SK-N-SH (cell line): Measurements from ENCODE around the gene SLC37A1. TPM values are rescaled to one million over a fixed set of nuclear protein-coding genes. Genes with fewer than 3 reads are reported as not detected.

ENCODE experiments used
- CTCF ChIA-PET: fragments of 300-600, 350-600 bp; formaldehyde crosslinking; extraction: SDS; loops from one replicate; lab custom pipeline; 2021; lab: Yijun Ruan, JAX
- POLR2A ChIA-PET: fragments of 350-600 bp; sonication (Branson Sonifier 250); formaldehyde crosslinking; extraction: SDS; loops from one replicate; lab custom pipeline; 2020; ENCODE audit warnings: antibody characterized with exemption, inconsistent platforms; lab: Yijun Ruan, JAX
- DNase-seq: peaks from one replicate; pipeline ENCODE4 v3.0.0; 2012
- H2AFZ ChIP-seq: fragments of 200-600 bp; sonication (generic); 2 replicates; pipeline ENCODE4 v1.8.1; 2016; ENCODE audit warnings: antibody characterized with exemption, mild to moderate bottlenecking, low read depth
- H3F3A ChIP-seq: fragments of 200-600 bp; sonication (generic); replicated peaks from 2 replicates; pipeline ENCODE3; 2016; ENCODE audit warnings: antibody characterized with exemption, mild to moderate bottlenecking; ENCODE audit not compliant: insufficient read depth
- H3K27ac ChIP-seq, 2 experiments: fragments of 200-500 bp in 1 of 2; fragments of 200-600 bp in 1 of 2; sonication (Bioruptor generic) in 1 of 2; sonication (generic), shearing (Covaris generic) in 1 of 2; 2 replicates each; pipeline versions ENCODE4 v1.5.1 to v1.6.1; 2014 to 2016; ENCODE audit warnings: low read depth in 2 of 2, inconsistent platforms in 1 of 2, low read length in 1 of 2, mild to moderate bottlenecking in 1 of 2, mixed read lengths in 1 of 2
- H3K27me3 ChIP-seq: fragments of 200-600 bp; sonication (generic), shearing (Covaris generic); 2 replicates; pipeline ENCODE4 v1.6.1; 2016; ENCODE audit warnings: mixed run types; ENCODE audit not compliant: insufficient read depth
- H3K36me3 ChIP-seq, 2 experiments: fragments of 200-500 bp in 1 of 2; fragments of 200-600 bp in 1 of 2; sonication (Bioruptor generic) in 1 of 2; sonication (generic) in 1 of 2; replicated peaks in 1 of 2; 2 replicates each; pipeline versions ENCODE3 to v1.5.1; 2014 to 2016; ENCODE audit warnings: low read length in 1 of 2, mild to moderate bottlenecking in 1 of 2; ENCODE audit not compliant: insufficient read depth in 2 of 2, control insufficient read depth in 1 of 2
- H3K4me1 ChIP-seq, 2 experiments: fragments of 200-500 bp in 1 of 2; fragments of 200-600 bp in 1 of 2; sonication (Bioruptor generic) in 1 of 2; sonication (generic), shearing (Covaris generic) in 1 of 2; 2 replicates each; pipeline versions ENCODE4 v1.5.1 to v1.6.1; 2014 to 2016; ENCODE audit warnings: low read depth in 1 of 2, low read length in 1 of 2, mixed run types in 1 of 2; ENCODE audit not compliant: insufficient read depth in 2 of 2, control insufficient read depth in 1 of 2
- H3K4me2 ChIP-seq: fragments of 200-600 bp; sonication (generic), shearing (Covaris generic); 2 replicates; pipeline ENCODE4 v1.6.1; 2017; ENCODE audit warnings: mixed run types
- H3K4me3 ChIP-seq, 2 experiments: fragments of 200-500 bp in 1 of 2; fragments of 200-600 bp in 1 of 2; sonication (Bioruptor generic) in 1 of 2; sonication (generic), shearing (Covaris generic) in 1 of 2; 2 replicates each; pipeline versions ENCODE4 v1.5.1 to v1.8.1; 2014 to 2016; ENCODE audit warnings: low read depth in 2 of 2, inconsistent platforms in 1 of 2, low read length in 1 of 2, mild to moderate bottlenecking in 1 of 2, mixed read lengths in 1 of 2, moderate library complexity in 1 of 2
- H3K79me2 ChIP-seq: fragments of 200-600 bp; sonication (generic); 2 replicates; pipeline ENCODE4 v1.8.1; 2017; ENCODE audit warnings: mild to moderate bottlenecking; ENCODE audit not compliant: insufficient read depth
- H3K9ac ChIP-seq: fragments of 200-600 bp; sonication (generic); 2 replicates; pipeline ENCODE4 v1.6.1; 2017; ENCODE audit warnings: mixed run types
- H3K9me2 ChIP-seq: fragments of 200-600 bp; sonication (generic); 2 replicates; pipeline ENCODE4 v1.6.1; 2017; ENCODE audit warnings: mixed run types
- H3K9me3 ChIP-seq: fragments of 200-600 bp; sonication (generic); 2 replicates; pipeline ENCODE4 v1.6.1; 2017; ENCODE audit warnings: mixed run types, mild to moderate bottlenecking, moderate library complexity
- H4K20me1 ChIP-seq: fragments of 200-600 bp; sonication (generic); 2 replicates; pipeline ENCODE4 v1.6.1; 2017; ENCODE audit warnings: mild to moderate bottlenecking, mixed run types; ENCODE audit not compliant: insufficient read depth
- CTCF ChIP-seq: fragments of 200-600 bp; sonication (generic); IDR thresholded peaks from 2 replicates; pipeline ENCODE4 v1.6.1; 2017; ENCODE audit warnings: antibody characterized with exemption, mild to moderate bottlenecking, moderate library complexity
- EP300 ChIP-seq, 2 experiments: IDR thresholded peaks; 2 replicates each; pipeline versions ENCODE4 v1.4.0 to v1.6.1; 2012; ENCODE audit warnings: borderline replicate concordance in 1 of 2, low read depth in 1 of 2, low read length in 1 of 2
- EZH2phosphoT487 ChIP-seq: fragments of 200-600 bp; sonication (generic); IDR thresholded peaks from 2 replicates; pipeline ENCODE4 v1.6.1; 2017; ENCODE audit warnings: low read depth, mixed run types, mild to moderate bottlenecking, antibody characterized with exemption, moderate library complexity, borderline replicate concordance
- FOSL2 ChIP-seq: IDR thresholded peaks from 2 replicates; pipeline ENCODE4 v1.4.0; 2012; ENCODE audit warnings: low read depth, mild to moderate bottlenecking, moderate library complexity, borderline replicate concordance
- REST ChIP-seq: IDR thresholded peaks from 2 replicates; pipeline ENCODE4 v1.6.1; 2012; ENCODE audit warnings: mild to moderate bottlenecking, low read depth, low read length, moderate library complexity
- RFX5 ChIP-seq: IDR thresholded peaks from 2 replicates; pipeline ENCODE4 v1.6.1; 2012; ENCODE audit warnings: mild to moderate bottlenecking, improper control_type of control experiment, low read length
- RXRA ChIP-seq: IDR thresholded peaks from 2 replicates; pipeline ENCODE4 v1.4.0; 2012; ENCODE audit warnings: low read depth, mild to moderate bottlenecking, borderline replicate concordance
- SMC3 ChIP-seq: IDR thresholded peaks from 2 replicates; pipeline ENCODE4 v1.6.1; 2012; ENCODE audit warnings: low read depth, low read length, improper control_type of control experiment
- TCF12 ChIP-seq: IDR thresholded peaks from 2 replicates; pipeline ENCODE4 v1.4.0; 2012
- TEAD4 ChIP-seq: IDR thresholded peaks from 2 replicates; pipeline ENCODE4 v1.4.0; 2012; ENCODE audit warnings: mild to moderate bottlenecking, borderline replicate concordance; ENCODE audit not compliant: insufficient read depth
- WGBS: methylation state at CpG from one replicate; pipeline ENCODE4 v1.1.6; 2017; ENCODE audit warnings: low lambda C conversion rate; 5-methylcytosine and 5-hydroxymethylcytosine counted together
- polyA plus RNA-seq, 3 experiments: library from polyadenylated mRNA; depleted of rRNA; stranded (reverse); fragments of >200 nt; gene quantifications; 2 replicates each; pipeline ENCODE4 v1.2.3, GENCODE V29; 2012
- TF ChIP-seq, protein P1 (sequence below): IDR thresholded peaks from 2 replicates; pipeline ENCODE4 v1.4.0; 2012; ENCODE audit warnings: low read depth, borderline replicate concordance
- TF ChIP-seq, protein P2 (sequence below): IDR thresholded peaks from 2 replicates; pipeline ENCODE4; 2012
- TF ChIP-seq, protein P3 (sequence below): IDR thresholded peaks from 2 replicates; pipeline ENCODE4 v1.4.0; 2012; ENCODE audit warnings: low read depth

Gene SLC37A1
- polyA plus RNA-seq, 1 of the 3 experiments (the other 2 are of a cell fraction) = 2.8 TPM

GRCh38 chr21:42471206-42471605 lies 42.4 kb upstream of the SLC37A1 start (continued):
- TF ChIP-seq, protein P1, sequence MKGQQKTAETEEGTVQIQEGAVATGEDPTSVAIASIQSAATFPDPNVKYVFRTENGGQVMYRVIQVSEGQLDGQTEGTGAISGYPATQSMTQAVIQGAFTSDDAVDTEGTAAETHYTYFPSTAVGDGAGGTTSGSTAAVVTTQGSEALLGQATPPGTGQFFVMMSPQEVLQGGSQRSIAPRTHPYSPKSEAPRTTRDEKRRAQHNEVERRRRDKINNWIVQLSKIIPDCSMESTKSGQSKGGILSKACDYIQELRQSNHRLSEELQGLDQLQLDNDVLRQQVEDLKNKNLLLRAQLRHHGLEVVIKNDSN = no peak
- TF ChIP-seq, all 33 proteins: peak for 0

DNA sequence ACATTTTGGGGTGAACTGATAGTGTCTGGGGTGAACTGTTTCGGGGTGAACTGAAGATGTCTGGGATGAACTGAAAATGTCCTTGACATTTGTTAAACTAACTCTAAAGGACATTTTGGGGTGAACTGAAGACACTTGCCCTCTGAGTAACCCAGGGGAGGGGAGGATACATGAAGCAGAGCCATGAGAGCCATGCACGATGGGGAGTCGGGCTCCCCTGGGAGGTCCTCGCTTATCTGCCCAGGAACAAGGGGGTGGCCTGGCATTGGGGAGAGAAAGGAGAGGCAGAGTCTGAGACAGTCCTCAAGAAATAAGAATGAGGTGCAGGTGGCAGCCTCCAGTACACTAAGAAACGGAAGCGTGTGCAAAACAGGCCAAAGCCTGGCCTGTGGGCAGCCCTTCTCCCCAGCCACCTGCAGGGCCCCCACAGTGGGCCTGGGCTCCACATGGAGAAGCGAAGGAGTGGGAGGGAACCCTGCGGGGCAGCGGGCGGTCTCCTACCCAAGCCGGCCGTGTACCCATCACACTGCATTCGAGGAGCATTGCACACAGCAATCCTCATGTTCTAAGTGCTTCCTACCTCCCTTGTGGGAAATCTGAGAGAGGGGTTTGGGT lies 41.8 kb upstream of the SLC37A1 start:
- Histone ChIP-seq H3K79me2 (no peaks in the 10 kb centered on the region), H3K27ac (no peak overlapping the region), H3K4me2 (no peak overlapping the region), H3K4me1 (peaks cover 0 to 9% of the 10 kb centered on the region in 2 experiments; a peak in 2 of 4 replicates), H3K27me3 (no peaks in the 10 kb centered on the region), H2AFZ (no peak overlapping the region), H3F3A (no peaks in the 10 kb centered on the region), H3K36me3 (no peaks in the 10 kb centered on the region), H4K20me1 (no peaks in the 10 kb centered on the region), H3K9ac (no peak overlapping the region), H3K9me3 (no peaks in the 10 kb centered on the region), H3K9me2 (no peaks in the 10 kb centered on the region), H3K4me3 (no peak overlapping the region)
- CTCF ChIA-PET = no interaction called here
- POLR2A ChIA-PET = no interaction called here
- DNase-seq = no peak
- TF ChIP-seq RFX5 = no peak
- WGBS = 65% methylated on average over 13 of the region's 13 CpGs

DNA sequence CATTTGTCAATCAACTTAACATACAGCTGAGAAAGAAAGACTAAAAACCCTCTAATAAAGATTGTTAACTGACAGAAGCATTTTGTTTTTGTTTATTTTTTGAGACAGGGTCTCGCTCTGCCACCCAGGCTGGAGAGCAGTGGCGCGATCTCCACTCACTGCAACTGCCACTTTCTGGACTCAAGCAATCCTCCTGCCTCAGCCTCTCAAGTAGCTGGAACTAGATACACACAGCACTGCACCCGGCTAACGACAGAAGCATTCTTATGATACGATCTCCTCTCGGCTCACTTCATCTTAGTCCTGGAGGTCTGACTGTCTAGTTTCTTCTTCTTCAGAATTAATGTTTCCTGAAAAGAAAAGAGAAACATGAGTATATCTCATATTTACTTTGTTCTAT lies 41.1 kb upstream of the SLC37A1 start:
- TF ChIP-seq, protein P2, sequence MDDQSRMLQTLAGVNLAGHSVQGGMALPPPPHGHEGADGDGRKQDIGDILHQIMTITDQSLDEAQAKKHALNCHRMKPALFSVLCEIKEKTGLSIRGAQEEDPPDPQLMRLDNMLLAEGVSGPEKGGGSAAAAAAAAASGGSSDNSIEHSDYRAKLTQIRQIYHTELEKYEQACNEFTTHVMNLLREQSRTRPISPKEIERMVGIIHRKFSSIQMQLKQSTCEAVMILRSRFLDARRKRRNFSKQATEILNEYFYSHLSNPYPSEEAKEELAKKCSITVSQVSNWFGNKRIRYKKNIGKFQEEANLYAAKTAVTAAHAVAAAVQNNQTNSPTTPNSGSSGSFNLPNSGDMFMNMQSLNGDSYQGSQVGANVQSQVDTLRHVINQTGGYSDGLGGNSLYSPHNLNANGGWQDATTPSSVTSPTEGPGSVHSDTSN = no peak
- TF ChIP-seq, protein P3, sequence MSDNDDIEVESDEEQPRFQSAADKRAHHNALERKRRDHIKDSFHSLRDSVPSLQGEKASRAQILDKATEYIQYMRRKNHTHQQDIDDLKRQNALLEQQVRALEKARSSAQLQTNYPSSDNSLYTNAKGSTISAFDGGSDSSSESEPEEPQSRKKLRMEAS = no peak
- TF ChIP-seq TEAD4 = no peak
- TF ChIP-seq TCF12 = no peak
- no peak for TF ChIP-seq RXRA
- TF ChIP-seq RFX5 = no peak
- TF ChIP-seq FOSL2 = no peak
- no peak for TF ChIP-seq EZH2phosphoT487
- no peak for TF ChIP-seq SMC3
- no peak for TF ChIP-seq EP300 (IDR thresholded peaks at IDR 0.05; ENCODE audit: borderline replicate concordance in 1 of 2, low read depth in 1 of 2, low read length in 1 of 2)
- TF ChIP-seq REST = no peak
- no peak for TF ChIP-seq CTCF
- H3K27me3 ChIP-seq = no peaks in the 10 kb centered on the region
- no peaks in the 10 kb centered on the region for H3K9me2 ChIP-seq
- no peak for DNase-seq
- no peak overlapping the region for H3K9ac ChIP-seq
- H4K20me1 ChIP-seq = no peaks in the 10 kb centered on the region
- no peaks in the 10 kb centered on the region for H3K36me3 ChIP-seq
- H2AFZ ChIP-seq = no peak overlapping the region
- peaks cover 0 to 9% of the 10 kb centered on the region in 2 experiments; a peak in 2 of 4 replicates for H3K4me1 ChIP-seq
- 55% methylated on average over 7 of the region's 7 CpGs for WGBS
- no peak overlapping the region for H3K27ac ChIP-seq
- no peaks in the 10 kb centered on the region for H3K9me3 ChIP-seq
- H3K79me2 ChIP-seq = no peaks in the 10 kb centered on the region
- ChIA-PET CTCF (no interaction called here), POLR2A (no interaction called here)
- no peak overlapping the region for H3K4me2 ChIP-seq
- H3K4me3 ChIP-seq = no peak overlapping the region
- no peaks in the 10 kb centered on the region for H3F3A ChIP-seq
